ENCODE data around the gene GIPC2.

The GIPC2 gene

DNA sequence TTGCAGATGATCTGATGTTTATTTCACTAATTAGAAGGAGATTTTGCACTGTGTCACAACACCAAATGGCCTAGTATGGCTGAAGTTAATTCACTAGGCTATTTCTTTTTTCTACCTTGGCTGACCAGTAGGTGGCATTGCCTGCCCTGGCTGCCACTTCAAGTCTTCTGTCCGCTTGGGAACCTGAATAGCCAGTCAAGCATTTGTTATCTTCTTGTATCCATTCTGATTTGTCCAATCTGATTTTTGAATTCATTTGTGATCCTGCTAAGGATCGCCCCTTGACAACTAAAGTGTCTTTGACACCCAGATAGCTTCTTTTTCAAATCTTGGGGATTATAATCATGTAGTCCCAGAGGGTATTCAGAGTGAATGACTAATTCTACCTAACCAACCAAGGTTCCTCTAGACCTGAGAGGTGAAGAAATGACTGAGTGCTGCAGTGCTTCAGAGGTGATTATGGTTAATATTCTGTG is 99.4 kb downstream of the GIPC2 start:
- DNase-seq (ENCODE audit: low spot score) = peak; percentile 51

GRCh38 chr1:78146205-78146771 is 100.5 kb downstream of the GIPC2 start:
- DNase-seq (ENCODE audit: low spot score) = no peak

GRCh38 chr1:78147031-78147430 is 101.3 kb downstream of the GIPC2 start:
- no peak for DNase-seq (ENCODE audit: low spot score)

- no peak for DNase-seq (ENCODE audit: low spot score)
These were observed 107.4 kb downstream of the GIPC2 start for GRCh38 chr1:78153092-78153736.

DNA sequence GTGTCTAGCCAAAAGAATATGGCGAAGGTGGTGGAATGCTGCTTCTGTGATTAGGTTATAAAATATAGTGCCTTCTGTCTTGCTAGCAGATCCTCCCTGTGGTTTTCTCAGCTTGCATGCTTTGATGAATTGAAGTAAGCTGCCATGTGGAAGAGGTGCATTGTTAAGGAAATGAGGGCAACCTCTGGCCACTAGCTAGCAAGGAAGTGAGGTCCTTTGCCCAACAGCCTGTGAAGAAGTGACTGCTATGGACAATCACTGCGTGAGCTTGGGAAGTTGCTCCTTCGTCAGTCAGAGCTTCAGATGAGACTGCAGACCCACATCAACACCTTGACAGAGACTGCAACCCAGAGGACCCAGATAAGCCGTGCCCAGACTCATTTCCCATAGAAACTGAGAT is 109.4 kb downstream of the GIPC2 start:
- no peak for DNase-seq (ENCODE audit: low spot score)

GRCh38 chr1:78156805-78157521 is 111.2 kb downstream of the GIPC2 start:
- no peak for DNase-seq (ENCODE audit: low spot score)

GRCh38 chr1:78165816-78166215 is 120.0 kb downstream of the GIPC2 start:
- DNase-seq (ENCODE audit: low spot score) = no peak

DNA sequence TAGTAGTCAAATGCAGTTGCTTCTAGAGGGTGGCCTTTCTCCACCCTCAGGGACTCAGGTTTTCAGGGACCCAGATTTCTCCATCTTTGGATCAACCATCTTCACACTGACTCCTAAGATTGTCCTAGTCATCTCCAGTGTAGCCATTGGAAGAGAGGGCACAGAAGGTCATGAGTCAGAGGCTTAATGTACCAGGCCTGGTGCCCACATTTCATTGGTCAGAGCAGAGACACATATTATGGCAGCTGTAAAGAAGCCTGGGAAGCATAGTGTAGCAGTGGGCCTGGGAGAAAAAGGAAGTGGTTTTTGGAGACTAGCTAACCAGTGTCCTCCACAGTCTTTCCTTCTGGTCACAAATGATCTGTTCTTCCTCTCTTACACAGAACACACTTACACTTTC is 122.5 kb downstream of the GIPC2 start:
- no peak for DNase-seq (ENCODE audit: low spot score)

DNA sequence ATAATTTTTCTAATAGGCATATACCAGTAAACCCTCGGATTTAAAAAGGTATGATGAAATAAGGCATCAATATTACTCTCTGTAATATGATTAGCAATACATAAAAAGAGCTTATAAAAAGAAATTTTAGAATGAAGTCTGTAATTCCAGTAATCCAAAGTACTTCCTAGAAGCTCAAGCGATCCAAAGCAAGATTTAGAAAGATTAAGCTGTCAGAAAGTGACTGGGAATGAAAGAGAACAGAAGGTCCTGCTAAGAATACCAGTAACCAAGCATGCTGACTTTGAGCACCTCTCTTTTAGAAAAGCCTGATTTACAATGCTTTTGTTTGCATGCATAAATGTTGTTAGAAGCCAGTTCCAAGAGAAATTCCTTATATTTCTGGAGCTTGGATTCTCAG is 125.1 kb downstream of the GIPC2 start:
- no peak for DNase-seq (ENCODE audit: low spot score)

GRCh38 chr1:78171736-78172590 is 126.2 kb downstream of the GIPC2 start:
- no peak for DNase-seq (ENCODE audit: low spot score)

GRCh38 chr1:78176448-78176847 is 130.7 kb downstream of the GIPC2 start:
- DNase-seq (ENCODE audit: low spot score) = no peak

- no peak for DNase-seq (ENCODE audit: low spot score)
These were observed 132.0 kb downstream of the GIPC2 start for GRCh38 chr1:78177708-78178270.

DNA sequence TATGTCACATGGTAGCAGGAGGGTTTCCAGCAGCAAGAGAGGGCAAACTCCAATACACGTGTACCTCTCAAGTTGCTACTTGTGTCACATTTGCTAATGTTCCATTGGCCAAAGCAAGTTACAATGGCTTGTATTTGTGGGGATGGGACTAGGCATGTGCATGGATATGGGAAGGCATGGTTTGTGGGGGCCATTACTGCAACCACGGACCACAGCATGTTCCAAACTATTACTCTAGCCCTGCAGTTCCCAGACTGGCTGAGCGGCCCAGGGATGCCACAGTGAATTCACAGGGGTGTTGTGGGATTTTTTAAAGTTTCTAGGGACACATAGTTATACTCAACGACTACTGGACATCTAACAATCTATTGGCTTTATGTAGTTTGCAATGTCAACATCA is 133.1 kb downstream of the GIPC2 start:
- no peak for DNase-seq (ENCODE audit: low spot score)

DNA sequence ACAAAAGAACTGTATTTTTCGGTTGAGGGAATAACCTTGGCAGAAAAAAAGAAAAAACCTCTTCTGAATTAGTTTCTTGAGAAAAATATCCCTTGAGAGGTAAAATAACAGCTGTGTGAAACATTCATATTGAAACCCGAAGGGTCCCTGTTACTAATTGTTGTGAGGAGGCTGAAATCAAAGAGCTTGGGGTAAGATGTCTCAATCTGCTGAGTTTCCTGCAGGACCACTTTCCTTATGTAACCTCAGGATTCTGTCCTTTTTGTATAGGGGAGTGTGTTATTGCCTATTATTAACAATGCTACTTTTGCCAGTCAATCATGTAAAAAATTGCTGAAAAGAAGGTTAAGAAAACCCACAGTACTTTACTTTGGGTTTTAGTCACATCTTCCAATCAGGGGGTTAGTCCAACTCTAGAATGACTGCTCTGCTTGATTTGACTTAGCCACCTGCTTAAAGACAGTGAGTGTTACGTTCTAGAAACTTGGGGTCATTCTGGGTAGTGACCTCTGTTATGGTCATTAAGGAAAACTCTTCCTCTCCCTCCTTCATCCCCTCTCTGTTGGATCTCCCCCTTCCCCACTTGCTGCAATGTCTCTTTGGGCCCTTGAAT is 138.8 kb downstream of the GIPC2 start:
- no peak for DNase-seq (ENCODE audit: low spot score)
